LNCAP (cell line): ENCODE data around the gene YPEL1.

Experiments
- TF ChIP-seq, protein P1 (sequence below): fragments of 450-650 bp; IDR thresholded peaks from 2 replicates; pipeline ENCODE4 v1.5.1; 2017; ENCODE audit warnings: mild to moderate bottlenecking

YPEL1 gene

DNA sequence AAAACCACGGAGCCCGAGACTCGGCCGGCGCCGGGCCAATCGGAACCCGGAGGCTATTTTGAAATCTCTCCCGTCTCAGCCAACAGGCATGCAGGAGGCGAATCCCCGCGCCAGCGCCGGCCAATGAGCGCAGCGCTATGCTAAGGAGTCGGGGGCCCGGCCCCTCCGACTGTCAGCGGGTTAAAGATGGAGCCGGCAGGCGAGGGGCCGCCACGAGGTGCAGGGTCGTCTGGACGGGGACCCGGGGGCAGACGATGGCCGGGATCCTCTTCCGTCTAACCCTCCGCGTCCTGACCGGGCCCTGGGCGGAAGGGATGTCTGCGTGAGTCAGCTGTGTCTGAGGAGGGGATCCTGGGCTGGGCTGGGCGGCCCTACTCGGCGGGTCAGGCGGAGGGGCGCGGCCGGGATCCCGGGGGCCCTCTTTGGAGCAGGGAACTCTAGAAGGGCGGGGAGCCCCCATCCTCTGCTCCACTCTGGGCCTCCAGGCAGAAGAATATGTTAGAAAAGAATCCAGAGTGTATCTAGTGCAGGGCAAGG is 83.5 kb downstream of the YPEL1 start:
- TF ChIP-seq, protein P1, sequence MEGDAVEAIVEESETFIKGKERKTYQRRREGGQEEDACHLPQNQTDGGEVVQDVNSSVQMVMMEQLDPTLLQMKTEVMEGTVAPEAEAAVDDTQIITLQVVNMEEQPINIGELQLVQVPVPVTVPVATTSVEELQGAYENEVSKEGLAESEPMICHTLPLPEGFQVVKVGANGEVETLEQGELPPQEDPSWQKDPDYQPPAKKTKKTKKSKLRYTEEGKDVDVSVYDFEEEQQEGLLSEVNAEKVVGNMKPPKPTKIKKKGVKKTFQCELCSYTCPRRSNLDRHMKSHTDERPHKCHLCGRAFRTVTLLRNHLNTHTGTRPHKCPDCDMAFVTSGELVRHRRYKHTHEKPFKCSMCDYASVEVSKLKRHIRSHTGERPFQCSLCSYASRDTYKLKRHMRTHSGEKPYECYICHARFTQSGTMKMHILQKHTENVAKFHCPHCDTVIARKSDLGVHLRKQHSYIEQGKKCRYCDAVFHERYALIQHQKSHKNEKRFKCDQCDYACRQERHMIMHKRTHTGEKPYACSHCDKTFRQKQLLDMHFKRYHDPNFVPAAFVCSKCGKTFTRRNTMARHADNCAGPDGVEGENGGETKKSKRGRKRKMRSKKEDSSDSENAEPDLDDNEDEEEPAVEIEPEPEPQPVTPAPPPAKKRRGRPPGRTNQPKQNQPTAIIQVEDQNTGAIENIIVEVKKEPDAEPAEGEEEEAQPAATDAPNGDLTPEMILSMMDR = no peak

DNA sequence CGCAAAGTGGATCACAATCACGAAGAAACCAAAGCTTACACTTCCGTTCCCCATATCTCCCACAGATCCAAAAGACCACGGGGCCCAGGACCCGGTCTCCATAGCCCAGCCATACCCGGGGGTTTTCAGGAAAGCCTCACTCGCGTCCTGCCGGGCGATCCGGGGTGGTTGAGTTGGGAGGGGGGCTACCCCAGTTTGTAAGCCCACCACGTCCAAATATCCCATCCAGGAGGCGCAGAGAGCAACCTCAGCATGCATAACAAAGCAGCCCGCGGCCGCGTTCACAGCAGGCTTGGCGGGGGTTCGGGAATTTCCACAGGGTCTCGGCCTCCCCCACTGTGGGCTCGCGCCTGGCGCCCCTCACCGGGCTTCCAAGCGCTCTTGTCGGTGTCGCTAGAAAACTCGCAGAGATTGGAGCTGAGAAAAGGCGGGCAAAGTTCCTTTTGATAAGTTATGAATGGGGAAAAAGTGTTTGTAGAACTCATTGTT is 84.0 kb downstream of the YPEL1 start:
- TF ChIP-seq, protein P1 = no peak

DNA sequence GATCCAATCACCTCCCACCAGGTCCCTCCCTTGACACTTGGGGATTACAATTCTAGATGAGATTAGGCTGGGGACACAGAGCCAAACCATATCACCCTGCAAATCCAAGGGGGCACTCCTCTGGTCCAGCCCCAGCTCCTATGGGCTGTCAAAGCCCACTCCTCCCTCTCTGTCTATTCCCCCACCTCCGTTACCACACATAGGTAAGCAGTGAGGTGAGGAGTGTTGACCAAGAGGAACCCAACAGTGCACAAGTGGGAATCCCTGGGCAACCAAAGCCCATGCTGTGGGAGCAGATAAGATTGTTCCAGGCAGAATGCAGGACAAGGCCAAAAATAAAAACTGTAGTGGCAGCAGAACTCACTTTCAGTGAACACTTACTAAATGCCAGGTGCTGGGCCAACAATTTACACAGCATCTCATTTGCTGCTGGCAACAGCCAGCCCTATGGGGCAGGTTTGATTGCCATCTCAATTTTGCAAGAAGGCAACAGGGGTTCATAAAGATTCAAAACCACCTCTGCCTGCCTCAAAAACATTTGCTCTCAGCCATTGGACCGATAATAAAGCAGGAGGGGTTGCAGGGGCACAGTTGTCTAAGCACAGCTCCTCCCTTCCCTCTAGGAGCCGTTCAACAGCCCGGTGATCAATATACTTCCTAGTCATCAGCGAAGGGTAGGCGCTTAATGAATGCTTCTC is 84.6 kb downstream of the YPEL1 start:
- TF ChIP-seq, protein P1 = no peak

DNA sequence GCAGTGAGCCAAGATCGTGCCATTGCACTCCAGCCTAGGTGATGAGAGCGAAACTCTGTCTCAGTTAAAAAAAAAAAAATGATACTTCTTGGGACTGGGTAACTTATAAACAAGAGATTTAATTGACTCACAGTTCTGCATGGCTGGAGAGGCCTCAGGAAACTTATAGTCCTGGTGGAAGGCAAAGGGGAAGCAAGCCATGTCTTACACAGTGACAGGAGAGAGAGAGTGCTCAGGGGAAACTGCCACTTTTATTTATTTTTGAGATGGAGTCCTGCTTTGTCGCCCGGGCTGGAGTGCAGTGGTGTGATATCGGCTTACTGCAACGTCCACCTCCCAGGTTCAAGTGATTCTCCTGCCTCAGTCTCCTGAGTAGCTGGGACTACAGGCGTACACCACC is 85.3 kb downstream of the YPEL1 start:
- TF ChIP-seq, protein P1 = no peak
